Measurements from ENCODE around the gene MTCP1. TPM values are rescaled to one million over a fixed set of nuclear protein-coding genes. Genes with fewer than 3 reads are reported as not detected.
A peak's percentile ranks its signal among the peaks of the same experiment; 100 is the strongest.

Gene MTCP1
- total RNA-seq, 1 experiment from 2014 or later, result 11.3 TPM

DNA sequence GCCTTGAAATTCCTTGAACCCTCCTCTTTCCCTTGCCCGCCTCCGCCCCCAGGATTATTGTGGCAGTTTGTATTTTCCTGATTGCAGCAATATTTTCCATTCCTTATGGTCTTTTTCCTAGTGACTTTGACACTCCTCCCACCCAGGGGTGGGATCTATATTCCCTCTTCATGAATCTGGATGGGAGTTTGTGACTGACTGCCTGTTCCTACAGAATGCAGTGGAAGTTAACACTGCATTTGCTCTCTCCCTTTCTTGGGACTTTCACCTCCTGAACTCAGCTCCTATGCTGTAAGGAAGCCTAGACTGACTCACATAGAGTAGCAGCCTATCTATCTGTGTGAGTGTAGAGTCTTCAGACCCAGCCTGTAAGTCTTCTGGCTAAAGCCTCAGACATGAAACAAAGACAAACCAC is 42.1 kb downstream of the MTCP1 start:
- no peaks in the 10 kb centered on the region for H3K9me3 Mint-ChIP-seq (ENCODE audit: unreplicated experiment)
- TF ChIP-seq, protein P1, sequence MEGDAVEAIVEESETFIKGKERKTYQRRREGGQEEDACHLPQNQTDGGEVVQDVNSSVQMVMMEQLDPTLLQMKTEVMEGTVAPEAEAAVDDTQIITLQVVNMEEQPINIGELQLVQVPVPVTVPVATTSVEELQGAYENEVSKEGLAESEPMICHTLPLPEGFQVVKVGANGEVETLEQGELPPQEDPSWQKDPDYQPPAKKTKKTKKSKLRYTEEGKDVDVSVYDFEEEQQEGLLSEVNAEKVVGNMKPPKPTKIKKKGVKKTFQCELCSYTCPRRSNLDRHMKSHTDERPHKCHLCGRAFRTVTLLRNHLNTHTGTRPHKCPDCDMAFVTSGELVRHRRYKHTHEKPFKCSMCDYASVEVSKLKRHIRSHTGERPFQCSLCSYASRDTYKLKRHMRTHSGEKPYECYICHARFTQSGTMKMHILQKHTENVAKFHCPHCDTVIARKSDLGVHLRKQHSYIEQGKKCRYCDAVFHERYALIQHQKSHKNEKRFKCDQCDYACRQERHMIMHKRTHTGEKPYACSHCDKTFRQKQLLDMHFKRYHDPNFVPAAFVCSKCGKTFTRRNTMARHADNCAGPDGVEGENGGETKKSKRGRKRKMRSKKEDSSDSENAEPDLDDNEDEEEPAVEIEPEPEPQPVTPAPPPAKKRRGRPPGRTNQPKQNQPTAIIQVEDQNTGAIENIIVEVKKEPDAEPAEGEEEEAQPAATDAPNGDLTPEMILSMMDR (IDR thresholded peaks at IDR 0.05; ENCODE audit: insufficient read depth in 1 of 2, low read depth in 1 of 2, low read length in 1 of 2, severe bottlenecking in 1 of 2, unreplicated experiment in 1 of 2), result no peak
- H3K36me3 Mint-ChIP-seq (ENCODE audit: insufficient read depth, unreplicated experiment), result peaks cover 5% of the 10 kb centered on the region
- no peaks in the 10 kb centered on the region for H3K27me3 Mint-ChIP-seq (ENCODE audit: insufficient read depth, unreplicated experiment)
- Histone ChIP-seq H3K9me3 (no peaks in the 10 kb centered on the region), H3K36me3 (ENCODE audit: control insufficient read depth, insufficient read depth, low read length) (no peaks in the 10 kb centered on the region), H3K4me3 (ENCODE audit: low read depth, low read length) (no peak overlapping the region), H3K27me3 (replicated peaks; ENCODE audit: control insufficient read depth, insufficient read depth, low read length) (no peaks in the 10 kb centered on the region), H3K4me1 (no peaks in the 10 kb centered on the region)
- H3K4me3 Mint-ChIP-seq (ENCODE audit: unreplicated experiment), result peak overlapping the region; percentile 22
- no TSS peak for BruUV-seq (replicated peaks)
- CTCF ChIA-PET, result no interaction called here
- H3K27ac Mint-ChIP-seq (ENCODE audit: unreplicated experiment), result no peak overlapping the region
- DNase-seq, result no peak
- intact Hi-C loops (cut with micrococcal nuclease; ENCODE audit: unreplicated experiment), result no loop called here
- H3K4me1 Mint-ChIP-seq (ENCODE audit: low read depth, unreplicated experiment), result peaks cover 13% of the 10 kb centered on the region
- POLR2A ChIA-PET, result no interaction called here

DNA sequence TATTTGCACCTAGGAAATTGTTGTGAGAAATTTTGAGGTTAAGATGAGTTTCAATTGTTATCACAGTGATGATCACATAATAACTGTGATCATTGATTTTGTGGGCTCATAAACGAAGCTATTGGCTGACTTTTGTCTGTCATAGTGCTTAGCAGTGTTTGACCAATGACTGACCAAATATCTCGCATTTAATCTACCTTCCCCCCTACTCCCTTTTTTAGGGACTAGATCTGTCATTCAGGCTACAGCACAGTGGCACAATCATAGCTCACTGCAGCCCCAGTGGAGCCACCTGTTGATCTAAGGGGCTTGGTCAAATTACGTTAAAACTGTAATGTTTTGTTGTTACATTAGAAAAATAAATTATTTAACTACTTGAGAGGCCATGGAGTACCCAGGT is 42.8 kb downstream of the MTCP1 start:
- H3K4me1 ChIP-seq, result no peaks in the 10 kb centered on the region
- peak overlapping the region; percentile 76 for H3K27ac Mint-ChIP-seq (ENCODE audit: unreplicated experiment)
- no TSS peak for BruUV-seq (replicated peaks)
- no peaks in the 10 kb centered on the region for H3K27me3 Mint-ChIP-seq (ENCODE audit: insufficient read depth, unreplicated experiment)
- no peak for DNase-seq
- H3K4me3 Mint-ChIP-seq (ENCODE audit: unreplicated experiment), result peak overlapping the region; percentile 74
- no peaks in the 10 kb centered on the region for H3K9me3 Mint-ChIP-seq (ENCODE audit: unreplicated experiment)
- peaks cover 13% of the 10 kb centered on the region for H3K4me1 Mint-ChIP-seq (ENCODE audit: low read depth, unreplicated experiment)
- no peaks in the 10 kb centered on the region for H3K9me3 ChIP-seq
- H3K27me3 ChIP-seq (replicated peaks; ENCODE audit: control insufficient read depth, insufficient read depth, low read length), result no peaks in the 10 kb centered on the region
- CTCF ChIA-PET, result no interaction called here
- peak overlapping the region; percentile 64 for H3K4me3 ChIP-seq (ENCODE audit: low read depth, low read length)
- no peaks in the 10 kb centered on the region for H3K36me3 ChIP-seq (ENCODE audit: control insufficient read depth, insufficient read depth, low read length)
- TF ChIP-seq, protein P1 (IDR thresholded peaks at IDR 0.05; ENCODE audit: insufficient read depth in 1 of 2, low read depth in 1 of 2, low read length in 1 of 2, severe bottlenecking in 1 of 2, unreplicated experiment in 1 of 2), result no peak
- POLR2A ChIA-PET, result no interaction called here
- intact Hi-C loops (cut with micrococcal nuclease; ENCODE audit: unreplicated experiment), result no loop called here
- H3K36me3 Mint-ChIP-seq (ENCODE audit: insufficient read depth, unreplicated experiment), result peaks cover 5% of the 10 kb centered on the region

DNA sequence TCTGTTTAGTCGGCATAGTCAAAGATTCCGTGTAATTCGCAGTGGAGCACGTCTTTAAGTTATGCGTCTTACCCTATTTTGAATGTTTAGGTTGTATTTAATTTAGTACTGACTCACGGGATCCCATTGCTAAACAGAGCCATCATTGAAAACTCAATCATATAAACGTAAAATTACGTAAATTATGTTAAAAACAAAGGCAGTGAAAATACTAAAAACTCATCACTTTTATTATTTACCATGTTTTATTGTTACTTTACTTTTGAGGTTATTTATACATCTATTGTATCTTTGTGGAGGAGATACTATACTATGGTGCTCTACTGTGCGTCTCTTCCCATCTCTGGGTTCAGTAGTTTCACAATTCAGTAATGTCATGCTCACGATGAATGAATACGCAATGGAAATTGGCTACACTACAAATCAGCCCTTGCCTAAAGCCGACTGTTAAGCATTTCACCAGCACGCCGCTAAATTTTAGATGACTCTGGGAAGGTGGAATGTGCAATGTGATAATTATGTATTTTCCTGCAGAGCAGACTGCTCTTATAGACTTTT is 43.3 kb downstream of the MTCP1 start:
- Mint-ChIP-seq H3K27ac (ENCODE audit: unreplicated experiment) (peak overlapping the region; percentile 76), H3K4me3 (ENCODE audit: unreplicated experiment) (peak overlapping the region; percentile 74), H3K9me3 (ENCODE audit: unreplicated experiment) (no peaks in the 10 kb centered on the region), H3K36me3 (ENCODE audit: insufficient read depth, unreplicated experiment) (peaks cover 5% of the 10 kb centered on the region), H3K4me1 (ENCODE audit: low read depth, unreplicated experiment) (peaks cover 13% of the 10 kb centered on the region), H3K27me3 (ENCODE audit: insufficient read depth, unreplicated experiment) (no peaks in the 10 kb centered on the region)
- DNase-seq, result no peak
- ChIA-PET POLR2A (interaction anchor here (0.9 to 1.3 kb wide), 4 partner anchors 40 to 265 kb away, joined by 4 to 6 read pairs (median 5); partner anchors contain the start of genes BRCC3 and DKC1), CTCF (interaction anchor here (1.2 kb wide), 1 partner anchor 110 kb away, joined by 4 read pairs; no protein-coding TSS in a partner anchor)
- Histone ChIP-seq H3K27me3 (replicated peaks; ENCODE audit: control insufficient read depth, insufficient read depth, low read length) (no peaks in the 10 kb centered on the region), H3K36me3 (ENCODE audit: control insufficient read depth, insufficient read depth, low read length) (no peaks in the 10 kb centered on the region), H3K4me3 (ENCODE audit: low read depth, low read length) (peak overlapping the region; percentile 64), H3K9me3 (no peaks in the 10 kb centered on the region), H3K4me1 (no peaks in the 10 kb centered on the region)
- TF ChIP-seq, protein P1 (IDR thresholded peaks at IDR 0.05; ENCODE audit: insufficient read depth in 1 of 2, low read depth in 1 of 2, low read length in 1 of 2, severe bottlenecking in 1 of 2, unreplicated experiment in 1 of 2), result no peak
- intact Hi-C loops (cut with micrococcal nuclease; ENCODE audit: unreplicated experiment), result no loop called here
- TSS peak; percentile 72 for BruUV-seq (replicated peaks)
